HepG2 (cell line): ENCODE results near the gene CASS4. TPM values are rescaled to one million over a fixed set of nuclear protein-coding genes. Genes with fewer than 3 reads are reported as not detected.
A peak's percentile ranks its signal among the peaks of the same experiment; 100 is the strongest.

Experiments used
- DR1 ChIP-seq: sonication (generic); formaldehyde crosslinking; IDR thresholded peaks from 2 replicates; pipeline ENCODE4 v1.8.0; 2021; ENCODE audit warnings: mild to moderate bottlenecking, missing genetic modification reagents, inconsistent platforms
- EEA1 ChIP-seq: sonication (generic); formaldehyde crosslinking; IDR thresholded peaks from 2 replicates; pipeline ENCODE4 v1.5.1; 2020; ENCODE audit warnings: mild to moderate bottlenecking, missing genetic modification reagents, borderline replicate concordance
- ETV6 ChIP-seq: sonication (generic); formaldehyde crosslinking; conservative IDR thresholded peaks from 2 replicates; pipeline ENCODE4 v1.4.0; 2020; ENCODE audit warnings: missing genetic modification reagents
- FOXC1 ChIP-seq: sonication (generic); formaldehyde crosslinking; IDR thresholded peaks from 2 replicates; pipeline ENCODE4 v1.8.0; 2022; ENCODE audit warnings: mild to moderate bottlenecking, missing genetic modification reagents, borderline replicate concordance
- JUN ChIP-seq: sonication (generic); formaldehyde crosslinking; IDR thresholded peaks from 2 replicates; pipeline ENCODE4 v1.4.0; 2020; ENCODE audit warnings: mild to moderate bottlenecking, missing genetic modification reagents
- MAFK ChIP-seq, 2 experiments: IDR thresholded peaks in 1 of 2; conservative IDR thresholded peaks in 1 of 2; 2 replicates each; pipeline ENCODE4 v1.6.1; 2011; ENCODE audit warnings: improper control_type of control experiment in 2 of 2, low read length in 2 of 2
- MAZ ChIP-seq, 2 experiments: sonication (generic) in 1 of 2; formaldehyde crosslinking in 1 of 2; IDR thresholded peaks; 2 replicates each; pipeline versions ENCODE4 v1.5.0 to v1.6.1; 2012 to 2020; ENCODE audit warnings: low read depth in 2 of 2, mild to moderate bottlenecking in 2 of 2, borderline replicate concordance in 1 of 2, improper control_type of control experiment in 1 of 2, low read length in 1 of 2, missing genetic modification reagents in 1 of 2, moderate library complexity in 1 of 2
- MIER2 ChIP-seq: IDR thresholded peaks from 2 replicates; pipeline ENCODE4 v1.6.1; 2016; ENCODE audit warnings: missing biosample characterization, missing genetic modification reagents
- NFIB ChIP-seq: sonication (generic); formaldehyde crosslinking; IDR thresholded peaks from 2 replicates; pipeline ENCODE4 v1.9.0; 2021; ENCODE audit warnings: missing genetic modification reagents, mild to moderate bottlenecking, borderline replicate concordance
- RBFOX2 ChIP-seq: fragments of 200-400 bp; formaldehyde crosslinking; IDR thresholded peaks from 2 replicates; pipeline ENCODE4 v1.6.1; 2017; ENCODE audit warnings: low read depth, mild to moderate bottlenecking, low read length
- SIX4 ChIP-seq: sonication (generic); formaldehyde crosslinking; IDR thresholded peaks from 2 replicates; pipeline ENCODE4 v1.4.0; 2020; ENCODE audit warnings: missing genetic modification reagents
- ZFY ChIP-seq: sonication (generic); formaldehyde crosslinking; IDR thresholded peaks from 2 replicates; pipeline ENCODE4 v1.4.0; 2020; ENCODE audit warnings: missing genetic modification reagents
- ZNF180 ChIP-seq: sonication (generic); formaldehyde crosslinking; IDR thresholded peaks from 2 replicates; pipeline ENCODE4 v1.4.0; 2020; ENCODE audit warnings: low read depth, missing genetic modification reagents, borderline replicate concordance
- ZNF225 ChIP-seq: sonication (generic); formaldehyde crosslinking; IDR thresholded peaks from 2 replicates; pipeline ENCODE4 v1.4.0; 2020; ENCODE audit warnings: mild to moderate bottlenecking, missing genetic modification reagents
- ZNF33A ChIP-seq: sonication (generic); formaldehyde crosslinking; IDR thresholded peaks from 2 replicates; pipeline ENCODE4 v1.5.1; 2020; ENCODE audit warnings: missing genetic modification reagents, mild to moderate bottlenecking, moderate library complexity, borderline replicate concordance
- ZNF33B ChIP-seq: sonication (generic); formaldehyde crosslinking; IDR thresholded peaks from 2 replicates; pipeline ENCODE4 v1.5.1; 2020; ENCODE audit warnings: mild to moderate bottlenecking, missing genetic modification reagents
- ZNF430 ChIP-seq: sonication (generic); formaldehyde crosslinking; IDR thresholded peaks from 2 replicates; pipeline ENCODE4 v1.9.0; 2021; ENCODE audit warnings: mild to moderate bottlenecking, missing genetic modification reagents
- ZNF501 ChIP-seq: sonication (generic); formaldehyde crosslinking; IDR thresholded peaks from 2 replicates; pipeline ENCODE4 v1.5.1; 2020; ENCODE audit warnings: mild to moderate bottlenecking, moderate library complexity, missing genetic modification reagents
- ZNF546 ChIP-seq: sonication (generic); formaldehyde crosslinking; conservative IDR thresholded peaks from 2 replicates; pipeline ENCODE4 v1.8.1; 2023; ENCODE audit warnings: mild to moderate bottlenecking, missing genetic modification reagents
- ZNF713 ChIP-seq: sonication (generic); formaldehyde crosslinking; IDR thresholded peaks from 2 replicates; pipeline ENCODE4 v1.4.0; 2020; ENCODE audit warnings: mild to moderate bottlenecking, missing genetic modification reagents
- ZSCAN22 ChIP-seq: sonication (generic); formaldehyde crosslinking; IDR thresholded peaks from 2 replicates; pipeline ENCODE4 v1.4.0; 2020; ENCODE audit warnings: mild to moderate bottlenecking, missing genetic modification reagents
- polyA plus RNA-seq, 8 experiments: library from polyadenylated mRNA; depleted of rRNA in 3 of 8; stranded (reverse) in 7 of 8; unstranded in 1 of 8; fragments of >200 nt; fragmentation: Illumina TruSeq in 4 of 8; extraction: Trizol in 4 of 8; gene quantifications; 2 replicates each; pipeline versions ENCODE4 v1.2.1 to v1.2.3, GENCODE V29; 2011 to 2016; ENCODE audit warnings: low read depth in 4 of 8, missing spikeins in 1 of 8, mixed read lengths in 1 of 8; ENCODE audit not compliant: insufficient read depth in 1 of 8
- total RNA-seq, 5 experiments: library from RNA; depleted of rRNA; stranded (reverse); fragments of >200 nt; fragmentation: Illumina TruSeq; extraction: Trizol; gene quantifications; 2 replicates each; pipeline ENCODE4 v1.2.3, GENCODE V29; 2016; ENCODE audit warnings: low read depth in 1 of 5
- TF ChIP-seq, protein P1 (sequence below): sonication (generic); formaldehyde crosslinking; IDR thresholded peaks from 2 replicates; pipeline ENCODE4 v1.5.0; 2020; ENCODE audit warnings: missing genetic modification reagents
- TF ChIP-seq, protein P2 (sequence below): IDR thresholded peaks from 2 replicates; pipeline ENCODE4 v1.6.1; 2012; ENCODE audit warnings: inconsistent platforms
- TF ChIP-seq, protein P3 (sequence below): sonication (generic); formaldehyde crosslinking; IDR thresholded peaks from 2 replicates; pipeline ENCODE4 v1.4.0; 2020; ENCODE audit warnings: mild to moderate bottlenecking, missing genetic modification reagents
- TF ChIP-seq, protein P4 (sequence below): sonication (generic); formaldehyde crosslinking; IDR thresholded peaks from 2 replicates; pipeline ENCODE4 v1.5.1; 2020; ENCODE audit warnings: mild to moderate bottlenecking, moderate library complexity, missing genetic modification reagents

The CASS4 gene
- total and polyA plus RNA-seq, 2 of the 13 experiments (the other 11 are each of a cell fraction or from before 2014, with no cell fraction given), result 0.17 to 0.49 TPM

DNA sequence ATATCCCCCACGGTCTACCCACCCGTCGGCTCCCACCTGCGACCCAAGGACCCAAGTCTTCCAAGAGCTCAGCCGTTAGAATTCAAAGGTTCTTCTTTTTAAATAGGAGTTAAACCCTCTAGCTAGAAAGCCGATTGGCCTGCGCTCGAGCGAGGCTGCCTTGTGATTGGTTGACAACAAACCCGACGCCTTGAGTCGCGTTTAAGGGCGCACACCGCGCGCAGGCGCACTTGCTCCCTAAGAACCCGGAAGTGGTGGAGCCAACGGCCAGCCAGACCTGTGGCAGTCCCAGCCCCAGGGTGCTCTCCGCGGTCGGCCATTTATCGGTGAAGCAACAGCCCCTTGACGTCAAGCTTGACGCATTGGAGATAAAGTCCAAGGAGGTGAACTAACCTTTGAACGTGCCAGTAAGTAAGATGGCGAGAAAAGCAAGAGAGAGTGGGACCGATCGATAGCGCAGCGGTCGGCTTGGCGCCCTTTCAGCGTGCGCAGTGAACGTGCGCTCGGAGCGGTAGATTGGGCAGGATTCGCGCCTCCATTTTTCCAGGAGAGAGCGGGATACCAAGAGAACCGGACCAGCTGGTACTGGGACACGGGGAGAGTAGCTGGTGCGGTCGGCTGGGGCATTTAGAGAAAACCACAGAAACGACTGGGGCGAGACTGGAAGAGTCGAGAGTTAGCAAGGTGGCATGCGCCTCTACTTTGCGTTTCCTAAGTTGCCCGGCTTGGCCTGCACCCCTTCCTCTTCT, 19.8 kb upstream of the CASS4 start, which contains the start of the genes AURKA and CSTF1 (continued):
- TF ChIP-seq JUN, result peak; percentile 95
- TF ChIP-seq RBFOX2, result peak; percentile 70
- TF ChIP-seq FOXC1 (CRISPR knock-in tag), result peak; percentile 98
- peak; percentile 97 for TF ChIP-seq ZFY
- TF ChIP-seq MAFK (conservative IDR thresholded peaks at IDR 0.05 in 1 of 2, IDR thresholded peaks at IDR 0.05 in 1 of 2; ENCODE audit: low read length in 2 of 2), result peak; percentile 20 to 44; a peak in 3 of 4 replicates
- peak; percentile 92; the same call in 1 of the 2 replicates for TF ChIP-seq ZNF180 (CRISPR knock-in tag)
- TF ChIP-seq, protein P1, sequence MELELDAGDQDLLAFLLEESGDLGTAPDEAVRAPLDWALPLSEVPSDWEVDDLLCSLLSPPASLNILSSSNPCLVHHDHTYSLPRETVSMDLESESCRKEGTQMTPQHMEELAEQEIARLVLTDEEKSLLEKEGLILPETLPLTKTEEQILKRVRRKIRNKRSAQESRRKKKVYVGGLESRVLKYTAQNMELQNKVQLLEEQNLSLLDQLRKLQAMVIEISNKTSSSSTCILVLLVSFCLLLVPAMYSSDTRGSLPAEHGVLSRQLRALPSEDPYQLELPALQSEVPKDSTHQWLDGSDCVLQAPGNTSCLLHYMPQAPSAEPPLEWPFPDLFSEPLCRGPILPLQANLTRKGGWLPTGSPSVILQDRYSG (CRISPR knock-in tag), result peak; percentile 83; the same call in 1 of the 2 replicates
- TF ChIP-seq, protein P2, sequence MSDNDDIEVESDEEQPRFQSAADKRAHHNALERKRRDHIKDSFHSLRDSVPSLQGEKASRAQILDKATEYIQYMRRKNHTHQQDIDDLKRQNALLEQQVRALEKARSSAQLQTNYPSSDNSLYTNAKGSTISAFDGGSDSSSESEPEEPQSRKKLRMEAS, result peak; percentile 97
- TF ChIP-seq SIX4, result peak; percentile 90
- TF ChIP-seq, protein P3, sequence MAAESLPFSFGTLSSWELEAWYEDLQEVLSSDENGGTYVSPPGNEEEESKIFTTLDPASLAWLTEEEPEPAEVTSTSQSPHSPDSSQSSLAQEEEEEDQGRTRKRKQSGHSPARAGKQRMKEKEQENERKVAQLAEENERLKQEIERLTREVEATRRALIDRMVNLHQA (CRISPR knock-in tag), result peak; percentile 50; the same call in 1 of the 2 replicates
- no peak for TF ChIP-seq ZNF33B (CRISPR knock-in tag)
- TF ChIP-seq ZNF713 (CRISPR knock-in tag), result 0 out of 2 replicates have a peak, but pooled peaks have one; percentile 75
- TF ChIP-seq, protein P4, sequence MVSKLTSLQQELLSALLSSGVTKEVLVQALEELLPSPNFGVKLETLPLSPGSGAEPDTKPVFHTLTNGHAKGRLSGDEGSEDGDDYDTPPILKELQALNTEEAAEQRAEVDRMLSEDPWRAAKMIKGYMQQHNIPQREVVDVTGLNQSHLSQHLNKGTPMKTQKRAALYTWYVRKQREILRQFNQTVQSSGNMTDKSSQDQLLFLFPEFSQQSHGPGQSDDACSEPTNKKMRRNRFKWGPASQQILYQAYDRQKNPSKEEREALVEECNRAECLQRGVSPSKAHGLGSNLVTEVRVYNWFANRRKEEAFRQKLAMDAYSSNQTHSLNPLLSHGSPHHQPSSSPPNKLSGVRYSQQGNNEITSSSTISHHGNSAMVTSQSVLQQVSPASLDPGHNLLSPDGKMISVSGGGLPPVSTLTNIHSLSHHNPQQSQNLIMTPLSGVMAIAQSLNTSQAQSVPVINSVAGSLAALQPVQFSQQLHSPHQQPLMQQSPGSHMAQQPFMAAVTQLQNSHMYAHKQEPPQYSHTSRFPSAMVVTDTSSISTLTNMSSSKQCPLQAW (CRISPR knock-in tag), result peak; percentile 97
- TF ChIP-seq DR1 (CRISPR knock-in tag), result peak; percentile 93
- peak; percentile 85; the same call in 1 of the 2 replicates for TF ChIP-seq ZSCAN22 (CRISPR knock-in tag)
- TF ChIP-seq ZNF430 (CRISPR knock-in tag), result peak; percentile 99
- peak; percentile 91 for TF ChIP-seq ZNF225 (CRISPR knock-in tag)
- TF ChIP-seq EEA1, result peak; percentile 46; the same call in 1 of the 2 replicates
- TF ChIP-seq MIER2, result peak; percentile 90
- no peak for TF ChIP-seq NFIB (CRISPR knock-in tag)
- peak; percentile 100 for TF ChIP-seq ZNF501 (CRISPR knock-in tag)
- no peak; the same call in 1 of the 2 replicates for TF ChIP-seq MAZ (IDR thresholded peaks at IDR 0.05; ENCODE audit: borderline replicate concordance, low read depth, low read length)
- TF ChIP-seq MAZ (CRISPR knock-in tag; IDR thresholded peaks at IDR 0.05; ENCODE audit: low read depth), result peak; percentile 92
- peak; percentile 92 for TF ChIP-seq ETV6 (CRISPR knock-in tag)
- TF ChIP-seq ZNF546 (CRISPR knock-in tag), result peak; percentile 82; the same call in 1 of the 2 replicates
- no peak for TF ChIP-seq ZNF33A
